ENCODE measurements around the gene ATP8B4. TPM values are rescaled to one million over a fixed set of nuclear protein-coding genes. Genes with fewer than 3 reads are reported as not detected.
"Not testable (repeated sequence)": the region's sequence is repeated elsewhere in the genome, so short reads cannot be mapped to it uniquely, and the experiment has no call there.

The ATP8B4 gene
- total and polyA plus RNA-seq, 8 donors: 2.1 to 8.1 (median 2.9) TPM

DNA sequence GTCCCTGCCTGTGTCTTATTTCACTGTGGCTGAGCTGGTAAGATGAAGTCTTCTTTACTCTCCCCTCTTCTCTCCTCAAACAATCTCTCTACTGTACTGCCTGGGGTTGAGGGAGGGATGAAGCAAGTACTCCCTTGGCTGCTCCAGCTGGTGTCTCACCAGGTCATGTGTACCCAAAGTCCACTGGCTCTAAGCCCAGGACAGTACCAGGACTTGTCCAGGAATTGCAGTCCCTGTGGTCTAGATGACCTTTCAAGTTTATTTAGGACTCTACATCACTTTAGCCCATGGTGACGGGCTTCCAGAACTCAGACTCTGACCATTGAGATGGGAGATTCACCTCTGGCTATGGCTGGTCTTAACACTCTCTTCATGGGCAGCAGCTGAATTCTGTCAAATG lies 45.4 kb upstream of the ATP8B4 start:
- H3K27me3 ChIP-seq: no peaks in the 10 kb centered on the region
- ATAC-seq: no peak
- no peak for DNase-seq
- H3K4me1 ChIP-seq: no peaks in the 10 kb centered on the region
- intact Hi-C loops (cut with DNase I): no loop called here
- no peak overlapping the region for H3K4me3 ChIP-seq
- no peaks in the 10 kb centered on the region for H3K9me3 ChIP-seq
- no peaks in the 10 kb centered on the region for H3K36me3 ChIP-seq
- TF ChIP-seq, protein P1, sequence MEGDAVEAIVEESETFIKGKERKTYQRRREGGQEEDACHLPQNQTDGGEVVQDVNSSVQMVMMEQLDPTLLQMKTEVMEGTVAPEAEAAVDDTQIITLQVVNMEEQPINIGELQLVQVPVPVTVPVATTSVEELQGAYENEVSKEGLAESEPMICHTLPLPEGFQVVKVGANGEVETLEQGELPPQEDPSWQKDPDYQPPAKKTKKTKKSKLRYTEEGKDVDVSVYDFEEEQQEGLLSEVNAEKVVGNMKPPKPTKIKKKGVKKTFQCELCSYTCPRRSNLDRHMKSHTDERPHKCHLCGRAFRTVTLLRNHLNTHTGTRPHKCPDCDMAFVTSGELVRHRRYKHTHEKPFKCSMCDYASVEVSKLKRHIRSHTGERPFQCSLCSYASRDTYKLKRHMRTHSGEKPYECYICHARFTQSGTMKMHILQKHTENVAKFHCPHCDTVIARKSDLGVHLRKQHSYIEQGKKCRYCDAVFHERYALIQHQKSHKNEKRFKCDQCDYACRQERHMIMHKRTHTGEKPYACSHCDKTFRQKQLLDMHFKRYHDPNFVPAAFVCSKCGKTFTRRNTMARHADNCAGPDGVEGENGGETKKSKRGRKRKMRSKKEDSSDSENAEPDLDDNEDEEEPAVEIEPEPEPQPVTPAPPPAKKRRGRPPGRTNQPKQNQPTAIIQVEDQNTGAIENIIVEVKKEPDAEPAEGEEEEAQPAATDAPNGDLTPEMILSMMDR (IDR thresholded peaks at IDR 0.05): no peak
- H3K27ac ChIP-seq: no peak overlapping the region

DNA sequence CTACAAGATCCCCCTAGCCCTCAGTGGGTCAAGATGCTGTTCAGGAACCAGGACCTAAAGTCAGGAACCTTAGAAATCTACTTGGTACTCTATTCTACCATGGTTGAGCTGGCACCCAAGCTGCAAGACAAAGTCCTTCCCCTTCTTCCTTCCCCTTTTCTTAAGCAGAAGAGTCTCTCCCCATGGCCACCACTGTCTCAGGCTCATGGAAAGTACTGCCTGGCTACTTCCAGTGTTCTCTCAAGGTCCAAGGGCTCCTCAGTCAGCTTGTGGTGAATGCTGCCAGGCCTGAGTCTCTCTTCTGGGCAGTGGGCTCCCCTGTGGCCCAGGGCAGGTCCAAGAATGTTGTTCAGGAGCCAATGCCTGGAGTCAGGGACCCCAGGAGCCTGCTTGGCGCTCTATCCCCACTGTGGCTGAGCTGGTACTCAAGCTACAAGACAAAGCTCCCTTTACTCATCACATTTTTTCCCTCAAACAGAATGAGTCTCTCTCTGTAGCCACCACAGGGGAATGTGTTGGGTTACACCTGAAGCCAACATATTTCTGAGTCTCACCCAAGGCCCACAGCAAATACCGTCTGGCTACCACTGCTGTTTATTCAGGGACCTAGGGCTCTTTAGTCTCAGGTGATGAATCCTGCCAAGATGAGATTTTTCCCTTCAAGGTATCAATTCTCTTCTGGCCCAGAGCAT lies 44.8 kb upstream of the ATP8B4 start:
- TF ChIP-seq, protein P1 (IDR thresholded peaks at IDR 0.05): no peak
- H3K9me3 ChIP-seq: no peaks in the 10 kb centered on the region
- H3K36me3 ChIP-seq: no peaks in the 10 kb centered on the region
- intact Hi-C loops (cut with DNase I): no loop called here
- peak; percentile 51 for ATAC-seq
- H3K27me3 ChIP-seq: no peaks in the 10 kb centered on the region
- H3K4me1 ChIP-seq: no peaks in the 10 kb centered on the region
- H3K27ac ChIP-seq: no peak overlapping the region
- DNase-seq: no peak
- no peak overlapping the region for H3K4me3 ChIP-seq

DNA sequence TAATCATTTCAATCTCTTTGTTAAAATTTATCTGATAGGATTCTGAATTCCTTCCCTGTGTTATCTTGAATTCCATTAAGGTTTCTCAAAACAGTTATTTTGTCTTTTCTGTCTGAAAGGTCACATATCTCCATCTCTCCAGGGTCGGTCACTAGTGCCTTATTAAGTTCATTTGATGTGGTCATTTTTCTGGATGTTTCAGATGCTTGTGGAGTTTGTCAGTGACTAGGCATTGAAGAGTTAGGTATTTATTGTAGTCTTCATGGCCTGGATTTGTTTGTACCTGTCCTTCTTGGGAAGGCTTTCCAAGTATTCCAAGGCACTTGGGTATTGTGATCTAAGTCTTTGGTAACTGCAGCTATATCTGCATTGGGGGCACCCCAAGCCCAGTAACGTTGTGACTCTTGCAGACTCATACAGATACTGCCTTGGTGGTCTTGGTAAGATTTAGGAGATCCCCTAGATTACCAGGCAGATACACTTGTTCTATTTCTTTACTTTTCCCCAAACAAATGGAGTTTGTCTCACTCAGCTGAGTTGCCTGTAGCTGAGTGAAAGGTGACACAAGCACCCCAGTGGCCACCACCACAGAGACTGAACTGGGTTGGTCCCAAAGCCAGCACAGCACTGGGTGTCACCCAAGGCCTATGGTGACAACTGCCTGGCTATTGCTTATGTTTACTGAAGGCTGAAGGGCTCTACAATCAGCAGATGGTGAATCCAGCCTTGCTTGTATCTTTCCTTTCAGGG lies 44.1 kb upstream of the ATP8B4 start:
- DNase-seq: no peak
- no peak for ATAC-seq
- no peaks in the 10 kb centered on the region for H3K36me3 ChIP-seq
- H3K27ac ChIP-seq: no peak overlapping the region
- H3K4me1 ChIP-seq: no peaks in the 10 kb centered on the region
- intact Hi-C loops (cut with DNase I): no loop called here
- H3K27me3 ChIP-seq: no peaks in the 10 kb centered on the region
- no peak overlapping the region for H3K4me3 ChIP-seq
- TF ChIP-seq, protein P1 (IDR thresholded peaks at IDR 0.05): no peak
- no peaks in the 10 kb centered on the region for H3K9me3 ChIP-seq

DNA sequence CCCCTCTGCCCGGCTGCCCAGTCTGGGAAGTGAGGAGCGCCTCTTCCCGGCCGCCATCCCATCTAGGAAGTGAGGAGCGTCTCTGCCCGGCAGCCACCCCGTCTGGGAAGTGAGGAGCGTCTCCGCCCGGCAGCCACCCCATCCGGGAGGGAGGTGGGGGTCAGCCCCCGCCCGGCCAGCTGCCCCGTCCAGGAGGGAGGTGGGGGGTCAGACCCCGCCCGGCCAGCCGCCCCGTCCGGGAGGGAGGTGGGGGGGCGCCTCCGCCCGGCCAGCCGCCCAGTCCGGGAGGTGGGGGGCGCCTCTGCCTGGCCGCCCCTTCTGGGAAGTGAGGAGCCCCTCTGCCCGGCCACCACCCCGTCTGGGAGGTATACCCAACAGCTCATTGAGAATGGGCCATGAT lies 39.2 kb upstream of the ATP8B4 start:
- DNase-seq; H3K27ac ChIP-seq; H3K36me3 ChIP-seq; ATAC-seq; H3K4me3 ChIP-seq; intact Hi-C loops (cut with DNase I); H3K4me1 ChIP-seq; H3K27me3 ChIP-seq: not testable (repeated sequence)
- peaks cover 0 to 12% of the 10 kb centered on the region in 2 donors for H3K9me3 ChIP-seq

DNA sequence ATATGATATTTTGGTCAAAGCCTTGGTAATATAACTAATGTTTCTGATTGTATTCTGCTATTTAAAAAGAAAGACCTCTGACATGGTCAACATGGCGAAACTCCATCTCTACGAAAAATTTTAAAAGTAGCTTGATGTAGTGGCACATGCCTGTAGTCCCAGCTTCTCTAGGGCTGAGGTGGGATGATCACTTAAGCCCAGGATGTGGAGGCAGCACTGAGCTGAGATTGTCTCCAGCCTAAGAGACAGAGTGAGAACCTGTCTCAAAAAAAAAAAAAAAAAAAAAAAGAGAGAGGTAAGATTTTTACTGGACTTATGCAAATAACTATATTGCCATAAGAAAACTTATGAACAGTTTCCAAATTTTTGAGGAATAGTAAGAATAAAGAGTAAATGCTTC lies 32.4 kb upstream of the ATP8B4 start:
- TF ChIP-seq, protein P1 (IDR thresholded peaks at IDR 0.05): no peak
- Histone ChIP-seq H3K9me3 (peaks cover 0 to 9% of the 10 kb centered on the region in 2 donors), H3K36me3 (no peaks in the 10 kb centered on the region), H3K27me3 (no peaks in the 10 kb centered on the region), H3K4me1 (no peaks in the 10 kb centered on the region), H3K27ac (no peak overlapping the region), H3K4me3 (no peak overlapping the region)
- ATAC-seq (no peak), DNase-seq (no peak)
- intact Hi-C loops (cut with DNase I): no loop called here

Measured in left lung (tissue), 10 donors.